LoVo (cell line): Measurements from ENCODE around the gene GLYATL1B.
"Not testable (repeated sequence)": the region's sequence is repeated elsewhere in the genome, so short reads cannot be mapped to it uniquely, and the experiment has no call there.

Experiments used
- DNase-seq: peaks from one replicate; pipeline ENCODE4 v3.0.0-alpha.2; 2016; ENCODE audit warnings: low spot score

The GLYATL1B gene

GRCh38 chr11:59086007-59086406 lies at the start of gene GLYATL1B:
Gene GLYATL1B (plus strand): TSS chr11:59086307. CDS start chr11:59086307, 0 bp downstream.
- DNase-seq: not testable (repeated sequence)

- not testable (repeated sequence) for DNase-seq
Measured at GRCh38 chr11:59036542-59036941, 49.6 kb upstream of the GLYATL1B start.

- DNase-seq: not testable (repeated sequence)
Measured at GRCh38 chr11:59037434-59037833, 48.7 kb upstream of the GLYATL1B start.

GRCh38 chr11:59040607-59041006 lies 45.5 kb upstream of the GLYATL1B start:
- DNase-seq: no peak

GRCh38 chr11:59051383-59051782 lies 34.7 kb upstream of the GLYATL1B start:
- not testable (repeated sequence) for DNase-seq

GRCh38 chr11:59052355-59052754 lies 33.8 kb upstream of the GLYATL1B start:
- not testable (repeated sequence) for DNase-seq

- peak; percentile 20 for DNase-seq
Measured at GRCh38 chr11:59053387-59053786, 32.7 kb upstream of the GLYATL1B start.

- DNase-seq: peak; percentile 72
Measured at GRCh38 chr11:59058120-59059033, 27.7 kb upstream of the GLYATL1B start.

- DNase-seq: not testable (repeated sequence)
Measured at GRCh38 chr11:59060096-59060495, 26.0 kb upstream of the GLYATL1B start.

GRCh38 chr11:59062602-59063529 lies 23.2 kb upstream of the GLYATL1B start:
- no peak for DNase-seq

- DNase-seq: not testable (repeated sequence)
Measured at GRCh38 chr11:59063996-59064727, 21.9 kb upstream of the GLYATL1B start.

GRCh38 chr11:59069087-59069486 lies 17.0 kb upstream of the GLYATL1B start:
- DNase-seq: no peak

GRCh38 chr11:59076876-59077571 lies 9.1 kb upstream of the GLYATL1B start:
- DNase-seq: no peak

- DNase-seq: no peak
Measured at GRCh38 chr11:59078435-59078834, 7.7 kb upstream of the GLYATL1B start.

- no peak for DNase-seq
Measured at GRCh38 chr11:59079086-59079485, 7.0 kb upstream of the GLYATL1B start.

- not testable (repeated sequence) for DNase-seq
Measured at GRCh38 chr11:59080421-59080820, 5.7 kb upstream of the GLYATL1B start.

GRCh38 chr11:59081430-59082020 lies 4.6 kb upstream of the GLYATL1B start:
- not testable (repeated sequence) for DNase-seq

GRCh38 chr11:59088162-59088561 lies 2.1 kb downstream of the GLYATL1B start:
- DNase-seq: no peak

GRCh38 chr11:59093576-59093975 lies 7.5 kb downstream of the GLYATL1B start:
- not testable (repeated sequence) for DNase-seq

- not testable (repeated sequence) for DNase-seq
Measured at GRCh38 chr11:59095225-59095624, 9.1 kb downstream of the GLYATL1B start.
